ENCODE measurements around the gene LTBP2. TPM values are rescaled to one million over a fixed set of nuclear protein-coding genes. Genes with fewer than 3 reads are reported as not detected.

LTBP2 gene
- total RNA-seq, 1 donor: 210 TPM

GRCh38 chr14:74500417-74501134 lies 111.5 kb downstream of the LTBP2 start:
- H3K4me3 ChIP-seq (ENCODE audit: low read depth, low read length): no peak overlapping the region
- TF ChIP-seq CTCF (IDR thresholded peaks at IDR 0.05; ENCODE audit: insufficient read depth, low read depth, low read length): no peak
- DNase-seq (ENCODE audit: low read depth): no peak

- H3K4me3 ChIP-seq (ENCODE audit: low read depth, low read length): no peak overlapping the region
Measured at GRCh38 chr14:74495356-74495755, 116.7 kb downstream of the LTBP2 start.

GRCh38 chr14:74493343-74494261 lies 118.4 kb downstream of the LTBP2 start, which contains the start of gene ISCA2:
TSS of gene ISCA2 (plus strand) at chr14:74493765. CDS start at chr14:74493775, 10 bp downstream.
- peak within 1 kb of the TSS; percentile 94 for H3K4me3 ChIP-seq (ENCODE audit: low read depth, low read length)
- no peak for TF ChIP-seq CTCF (IDR thresholded peaks at IDR 0.05; ENCODE audit: insufficient read depth, low read depth, low read length)
- DNase-seq (ENCODE audit: low read depth): peak; percentile 100

More at GRCh38 chr14:74495356-74495755, 116.7 kb downstream of the LTBP2 start:
- no peak for TF ChIP-seq CTCF (IDR thresholded peaks at IDR 0.05; ENCODE audit: insufficient read depth, low read depth, low read length)
- DNase-seq (ENCODE audit: low read depth): peak; percentile 69

- DNase-seq (ENCODE audit: low read depth): peak; percentile 42
- TF ChIP-seq CTCF (IDR thresholded peaks at IDR 0.05; ENCODE audit: insufficient read depth, low read depth, low read length): no peak
- peak within 1 kb of the TSS; percentile 94 for H3K4me3 ChIP-seq (ENCODE audit: low read depth, low read length)
Measured at GRCh38 chr14:74492776-74493342, 119.2 kb downstream of the LTBP2 start, which contains the start of gene NPC2. TSS of gene NPC2 (minus strand) at chr14:74493305. CDS start at chr14:74493274, 31 bp downstream.

- DNase-seq (ENCODE audit: low read depth): peak; percentile 55
- H3K4me3 ChIP-seq (ENCODE audit: low read depth, low read length): peak overlapping the region; percentile 90
- no peak for TF ChIP-seq CTCF (IDR thresholded peaks at IDR 0.05; ENCODE audit: insufficient read depth, low read depth, low read length)
Measured at GRCh38 chr14:74491956-74492775, 119.9 kb downstream of the LTBP2 start.

- DNase-seq (ENCODE audit: low read depth): no peak
- TF ChIP-seq CTCF (IDR thresholded peaks at IDR 0.05; ENCODE audit: insufficient read depth, low read depth, low read length): no peak
- H3K4me3 ChIP-seq (ENCODE audit: low read depth, low read length): no peak overlapping the region
Measured at GRCh38 chr14:74490486-74490885, 121.6 kb downstream of the LTBP2 start.
